Sigmoid colon (tissue), 7 donors: ENCODE measurements around the gene MACROD2. TPM values are rescaled to one million over a fixed set of nuclear protein-coding genes. Genes with fewer than 3 reads are reported as not detected.

Experiments used
- DNase-seq: peaks from one replicate; pipeline ENCODE4 v3.0.0-alpha.2; 2019
- H3K27ac ChIP-seq, 4 donors: fragments of 200-600 bp; sonication (generic); one replicate each; pipeline ENCODE4 v1.5.1; 2016 to 2019; ENCODE audit warnings: mild to moderate bottlenecking in 1 of 4
- H3K27me3 ChIP-seq, 3 donors: fragments of 200-600 bp; sonication (generic); one replicate each; pipeline ENCODE4 v1.5.1; 2019; ENCODE audit warnings: mild to moderate bottlenecking in 1 of 3
- H3K36me3 ChIP-seq, 4 donors: fragments of 200-600 bp; sonication (generic); one replicate each; pipeline ENCODE4 v1.5.1; 2016 to 2019
- H3K4me1 ChIP-seq, 4 donors: fragments of 200-600 bp; sonication (generic); one replicate each; pipeline ENCODE4 v1.5.1; 2017 to 2019
- H3K4me3 ChIP-seq, 4 donors: fragments of 200-600 bp; sonication (generic); one replicate each; pipeline ENCODE4 v1.5.1; 2017 to 2019; ENCODE audit warnings: mild to moderate bottlenecking in 2 of 4, moderate library complexity in 1 of 4
- H3K9me3 ChIP-seq, 4 donors: fragments of 200-600 bp in 3 of 4; sonication (generic) in 3 of 4; one replicate each; pipeline versions ENCODE4 v1.5.1 to v1.6.1; 2013 to 2019
- EP300 ChIP-seq, 4 donors: sonication (generic); formaldehyde crosslinking; IDR thresholded peaks; one replicate each; pipeline ENCODE4 v1.6.1; 2017; ENCODE audit warnings: antibody characterized with exemption in 4 of 4
- POLR2A ChIP-seq, 2 donors: fragments of 450-650 bp; IDR thresholded peaks; one replicate each; pipeline ENCODE4 v1.6.1; 2016; ENCODE audit warnings: antibody characterized with exemption in 2 of 2, mild to moderate bottlenecking in 2 of 2, moderate library complexity in 2 of 2
- POLR2AphosphoS5 ChIP-seq, 4 donors: sonication (generic); formaldehyde crosslinking; IDR thresholded peaks; one replicate each; pipeline ENCODE4 v1.6.1; 2017; ENCODE audit warnings: antibody characterized with exemption in 4 of 4
- WGBS, 2 donors: extraction: QIAGEN DNeasy Blood & Tissue Kit; methylation state at CpG; one replicate each; pipeline ENCODE4 v1.1.7; 2013; 5-methylcytosine and 5-hydroxymethylcytosine counted together
- intact Hi-C: fragments of 100-400 bp; cut with DNase I; formaldehyde crosslinking; loops from one replicate; pipeline ENCODE4 v1.15.1; 2023
- polyA plus RNA-seq, 3 donors: library from polyadenylated mRNA; stranded (reverse); fragments of 200-250 nt; gene quantifications; one replicate each; pipeline ENCODE4 v1.2.3, GENCODE V29; 2013
- total RNA-seq, 4 donors: library from RNA; depleted of rRNA; stranded (reverse); fragments of >200 nt; gene quantifications; one replicate each; pipeline ENCODE4 v1.1.0, GENCODE V29; 2016
- TF ChIP-seq, protein P1 (sequence below), 4 experiments: fragments of 450-650 bp in 3 of 4; fragments of 200-600 bp in 1 of 4; IDR thresholded peaks; one replicate each; pipeline ENCODE4 v1.5.1; 2016 to 2019; ENCODE audit warnings: antibody characterized with exemption in 4 of 4, mild to moderate bottlenecking in 3 of 4, moderate library complexity in 2 of 4
- donor health status: healthy with polysubstance abuse.
- donor health status: Bipolar disorder and iron deficiency.
- donor health status: healthy.

MACROD2 gene
- total and polyA plus RNA-seq, 7 donors, result 1.2 to 22.4 (median 5.8) TPM

DNA sequence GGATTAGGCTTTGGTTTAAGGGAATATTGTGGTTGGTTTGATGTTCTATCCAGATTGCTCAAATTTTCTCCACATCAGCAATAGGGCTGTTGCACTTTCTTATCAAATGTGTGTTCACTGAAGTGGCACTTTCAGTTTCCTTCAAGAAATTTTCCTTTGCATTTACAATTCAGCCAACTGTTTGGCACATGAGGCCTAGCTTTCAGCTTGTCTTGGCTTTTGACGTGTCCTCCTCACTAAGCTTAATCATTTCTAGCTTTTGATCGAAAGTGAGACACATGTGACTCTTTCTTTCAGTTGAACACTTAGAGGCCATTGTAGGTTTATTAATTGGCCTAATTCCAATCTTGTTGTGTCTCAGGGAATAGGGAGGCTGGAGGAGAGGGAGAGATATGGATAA lies 237.3 kb downstream of the MACROD2 start:
- Histone ChIP-seq H3K4me3 (no peak overlapping the region), H3K9me3 (no peaks in the 10 kb centered on the region), H3K4me1 (peaks cover 0 to 16% (median 12%) of the 10 kb centered on the region in 4 donors), H3K27ac (no peak overlapping the region), H3K27me3 (no peaks in the 10 kb centered on the region), H3K36me3 (no peaks in the 10 kb centered on the region)
- WGBS, 2 donors, result 88 to 95% methylated on average over 2 of the region's 2 CpGs
- intact Hi-C loops, result no loop called here
- no peak for DNase-seq
- TF ChIP-seq, protein P1, sequence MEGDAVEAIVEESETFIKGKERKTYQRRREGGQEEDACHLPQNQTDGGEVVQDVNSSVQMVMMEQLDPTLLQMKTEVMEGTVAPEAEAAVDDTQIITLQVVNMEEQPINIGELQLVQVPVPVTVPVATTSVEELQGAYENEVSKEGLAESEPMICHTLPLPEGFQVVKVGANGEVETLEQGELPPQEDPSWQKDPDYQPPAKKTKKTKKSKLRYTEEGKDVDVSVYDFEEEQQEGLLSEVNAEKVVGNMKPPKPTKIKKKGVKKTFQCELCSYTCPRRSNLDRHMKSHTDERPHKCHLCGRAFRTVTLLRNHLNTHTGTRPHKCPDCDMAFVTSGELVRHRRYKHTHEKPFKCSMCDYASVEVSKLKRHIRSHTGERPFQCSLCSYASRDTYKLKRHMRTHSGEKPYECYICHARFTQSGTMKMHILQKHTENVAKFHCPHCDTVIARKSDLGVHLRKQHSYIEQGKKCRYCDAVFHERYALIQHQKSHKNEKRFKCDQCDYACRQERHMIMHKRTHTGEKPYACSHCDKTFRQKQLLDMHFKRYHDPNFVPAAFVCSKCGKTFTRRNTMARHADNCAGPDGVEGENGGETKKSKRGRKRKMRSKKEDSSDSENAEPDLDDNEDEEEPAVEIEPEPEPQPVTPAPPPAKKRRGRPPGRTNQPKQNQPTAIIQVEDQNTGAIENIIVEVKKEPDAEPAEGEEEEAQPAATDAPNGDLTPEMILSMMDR (IDR thresholded peaks at IDR 0.05), result no peak
- TF ChIP-seq EP300 (IDR thresholded peaks at IDR 0.05), result no peak
- no peak for TF ChIP-seq POLR2AphosphoS5 (IDR thresholded peaks at IDR 0.05)
- TF ChIP-seq POLR2A (IDR thresholded peaks at IDR 0.05), result no peak

DNA sequence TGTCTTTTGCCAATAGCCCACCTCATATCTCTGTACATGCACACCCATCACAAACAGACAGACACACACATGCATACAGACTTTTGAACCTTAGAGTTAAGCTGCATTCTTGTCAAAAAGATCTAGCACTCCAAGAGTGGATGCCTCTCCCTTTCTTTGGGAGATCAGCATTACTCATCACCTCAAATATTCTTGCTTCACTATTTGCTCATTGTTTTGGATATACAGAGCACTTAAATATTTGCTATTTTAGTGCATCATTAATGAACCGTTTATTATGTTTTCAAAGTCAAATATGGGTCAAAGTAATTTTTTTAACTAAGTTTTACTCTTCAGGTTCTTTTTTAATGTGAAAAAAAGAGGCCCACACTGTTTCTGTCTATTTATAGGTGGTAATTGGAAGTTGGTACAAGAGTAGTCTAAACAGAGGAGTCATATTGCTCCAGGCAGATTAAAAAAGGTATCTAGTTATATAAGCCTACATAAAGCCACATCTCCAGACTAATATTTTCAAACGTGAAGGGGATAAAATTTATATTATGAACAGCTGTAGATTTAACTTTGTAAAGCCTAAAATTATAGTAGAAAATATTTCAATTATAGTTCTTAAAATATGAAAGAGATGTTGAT lies 239.5 kb downstream of the MACROD2 start:
- no peaks in the 10 kb centered on the region for H3K36me3 ChIP-seq
- DNase-seq, result no peak
- TF ChIP-seq EP300 (IDR thresholded peaks at IDR 0.05), result no peak
- no peak for TF ChIP-seq POLR2A (IDR thresholded peaks at IDR 0.05)
- intact Hi-C loops, result no loop called here
- no peaks in the 10 kb centered on the region for H3K27me3 ChIP-seq
- H3K4me1 ChIP-seq, result peaks cover 0 to 16% (median 12%) of the 10 kb centered on the region in 4 donors
- no peak overlapping the region for H3K4me3 ChIP-seq
- H3K9me3 ChIP-seq, result no peaks in the 10 kb centered on the region
- WGBS, 2 donors, result 64 to 71% methylated on average over 2 of the region's 2 CpGs
- H3K27ac ChIP-seq, result peak overlapping the region in 2 of 4 donors; percentile 15 to 54

DNA sequence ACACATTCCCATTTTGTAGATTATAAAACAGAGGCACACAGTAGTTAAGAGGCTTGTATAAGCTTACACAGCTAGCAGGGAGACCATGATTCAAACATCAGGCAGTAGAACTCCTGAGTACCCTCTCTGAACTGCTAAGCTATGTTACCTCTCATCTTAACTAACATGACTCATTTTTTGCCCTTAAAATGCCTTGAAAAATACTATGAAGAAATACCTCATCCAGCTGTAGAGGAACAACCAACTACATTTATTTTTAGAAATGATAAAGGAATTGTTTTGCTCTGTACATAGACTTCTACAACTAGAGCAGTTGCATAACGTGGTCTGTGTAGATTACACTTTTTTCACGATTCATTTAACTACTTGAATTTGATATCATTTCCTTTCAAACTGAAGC lies 240.0 kb downstream of the MACROD2 start:
- H3K9me3 ChIP-seq, result no peaks in the 10 kb centered on the region
- no peaks in the 10 kb centered on the region for H3K36me3 ChIP-seq
- intact Hi-C loops, result no loop called here
- TF ChIP-seq, protein P1 (IDR thresholded peaks at IDR 0.05), result no peak
- TF ChIP-seq EP300 (IDR thresholded peaks at IDR 0.05), result no peak
- TF ChIP-seq POLR2A (IDR thresholded peaks at IDR 0.05), result no peak
- 72 to 77% methylated on average over 2 of the region's 2 CpGs for WGBS, 2 donors
- no peaks in the 10 kb centered on the region for H3K27me3 ChIP-seq
- H3K4me1 ChIP-seq, result peaks cover 0 to 16% (median 12%) of the 10 kb centered on the region in 4 donors
- H3K4me3 ChIP-seq, result no peak overlapping the region
- H3K27ac ChIP-seq, result peak overlapping the region in 2 of 4 donors; percentile 15 to 54
- no peak for DNase-seq

DNA sequence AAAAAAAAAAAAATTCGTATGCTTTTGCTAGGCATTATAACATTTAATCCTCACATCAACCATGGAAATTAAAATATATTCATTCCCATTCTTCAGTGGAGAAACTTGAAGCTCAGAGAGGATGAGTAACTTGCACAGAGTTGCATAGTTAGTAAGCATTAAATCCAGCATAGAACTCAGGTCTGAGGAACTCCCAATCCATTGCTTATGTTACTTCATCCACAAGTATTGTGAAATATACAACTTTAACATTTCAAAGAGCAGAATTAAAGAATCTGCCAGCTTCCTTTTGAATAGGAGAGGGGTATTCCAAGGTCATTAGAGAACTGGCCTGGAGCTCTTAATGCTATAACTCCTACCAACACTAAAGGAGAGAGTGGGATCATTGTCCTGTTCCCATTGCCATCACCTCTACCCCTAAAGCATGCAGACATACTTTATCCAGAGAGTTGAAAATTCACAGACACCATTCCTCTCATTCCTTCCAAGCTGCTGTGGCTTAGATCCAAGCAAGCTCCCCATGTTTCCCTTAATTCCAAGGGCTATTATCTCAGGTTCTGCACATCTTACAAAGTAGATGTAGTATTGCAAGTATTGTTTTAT lies 250.2 kb downstream of the MACROD2 start:
- WGBS, 2 donors, result 65 to 70% methylated on average over 1 of the region's 1 CpG
- no peaks in the 10 kb centered on the region for H3K36me3 ChIP-seq
- TF ChIP-seq POLR2AphosphoS5 (IDR thresholded peaks at IDR 0.05) (peak in 2 of 4 donors; percentile 52 to 72), EP300 (IDR thresholded peaks at IDR 0.05) (peak in 1 of 4 donors; percentile 11)
- TF ChIP-seq, protein P1 (IDR thresholded peaks at IDR 0.05), result no peak
- no peak overlapping the region for H3K4me3 ChIP-seq
- intact Hi-C loops, result no loop called here
- H3K27me3 ChIP-seq, result no peaks in the 10 kb centered on the region
- H3K4me1 ChIP-seq, result peaks cover 0 to 25% (median 13%) of the 10 kb centered on the region in 4 donors
- H3K27ac ChIP-seq, result peak overlapping the region; percentile 19 to 57 (median 38)
- H3K9me3 ChIP-seq, result no peaks in the 10 kb centered on the region
- DNase-seq, result no peak

DNA sequence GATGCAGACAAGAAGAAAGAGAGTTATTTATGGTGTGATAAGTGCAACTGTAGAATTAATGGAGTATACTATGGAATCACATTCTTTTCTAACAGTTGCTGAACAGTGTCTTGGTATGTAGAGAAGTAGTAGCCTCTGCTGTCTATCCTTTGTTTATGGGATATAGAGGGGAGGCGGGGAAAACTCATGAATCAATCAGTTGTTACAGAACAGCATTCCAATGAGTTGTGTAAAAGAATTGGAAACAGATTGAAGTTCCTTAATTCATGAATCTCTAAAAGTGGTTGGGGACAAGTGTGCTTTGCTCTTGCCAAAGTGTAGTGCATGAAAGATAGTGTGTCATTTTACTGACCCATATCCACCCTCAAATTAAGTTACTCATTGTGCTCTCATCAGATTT lies 264.4 kb downstream of the MACROD2 start:
- DNase-seq, result no peak
- no peak overlapping the region for H3K27ac ChIP-seq
- WGBS, 2 donors, result 79 to 85% methylated on average over 1 of the region's 1 CpG
- H3K27me3 ChIP-seq, result no peaks in the 10 kb centered on the region
- peaks cover 0 to 12% (median 2%) of the 10 kb centered on the region in 4 donors for H3K4me1 ChIP-seq
- TF ChIP-seq POLR2AphosphoS5 (IDR thresholded peaks at IDR 0.05) (no peak), EP300 (IDR thresholded peaks at IDR 0.05) (no peak), POLR2A (IDR thresholded peaks at IDR 0.05) (no peak)
- TF ChIP-seq, protein P1 (IDR thresholded peaks at IDR 0.05), result no peak
- no peaks in the 10 kb centered on the region for H3K9me3 ChIP-seq
- intact Hi-C loops, result no loop called here
- no peak overlapping the region for H3K4me3 ChIP-seq
- H3K36me3 ChIP-seq, result no peaks in the 10 kb centered on the region
